Inflammatory macrophage (primary cell): ENCODE data around the gene CHRNA7.

ENCODE experiments used
- DNase-seq, 2 donors: peaks; one replicate each; pipeline ENCODE4 v3.0.0-alpha.2; 2020 to 2022
- total RNA-seq, 18 experiments: gene quantifications; one replicate each; lab custom pipeline; 2026; ENCODE audit warnings: mixed read lengths in 6 of 18, inconsistent platforms in 2 of 18; lab: John Stamatoyannopoulos, UW

CHRNA7 gene
- total RNA-seq: 0.07 to 0.75 (median 0.26) reads per million in 18 experiments

DNA sequence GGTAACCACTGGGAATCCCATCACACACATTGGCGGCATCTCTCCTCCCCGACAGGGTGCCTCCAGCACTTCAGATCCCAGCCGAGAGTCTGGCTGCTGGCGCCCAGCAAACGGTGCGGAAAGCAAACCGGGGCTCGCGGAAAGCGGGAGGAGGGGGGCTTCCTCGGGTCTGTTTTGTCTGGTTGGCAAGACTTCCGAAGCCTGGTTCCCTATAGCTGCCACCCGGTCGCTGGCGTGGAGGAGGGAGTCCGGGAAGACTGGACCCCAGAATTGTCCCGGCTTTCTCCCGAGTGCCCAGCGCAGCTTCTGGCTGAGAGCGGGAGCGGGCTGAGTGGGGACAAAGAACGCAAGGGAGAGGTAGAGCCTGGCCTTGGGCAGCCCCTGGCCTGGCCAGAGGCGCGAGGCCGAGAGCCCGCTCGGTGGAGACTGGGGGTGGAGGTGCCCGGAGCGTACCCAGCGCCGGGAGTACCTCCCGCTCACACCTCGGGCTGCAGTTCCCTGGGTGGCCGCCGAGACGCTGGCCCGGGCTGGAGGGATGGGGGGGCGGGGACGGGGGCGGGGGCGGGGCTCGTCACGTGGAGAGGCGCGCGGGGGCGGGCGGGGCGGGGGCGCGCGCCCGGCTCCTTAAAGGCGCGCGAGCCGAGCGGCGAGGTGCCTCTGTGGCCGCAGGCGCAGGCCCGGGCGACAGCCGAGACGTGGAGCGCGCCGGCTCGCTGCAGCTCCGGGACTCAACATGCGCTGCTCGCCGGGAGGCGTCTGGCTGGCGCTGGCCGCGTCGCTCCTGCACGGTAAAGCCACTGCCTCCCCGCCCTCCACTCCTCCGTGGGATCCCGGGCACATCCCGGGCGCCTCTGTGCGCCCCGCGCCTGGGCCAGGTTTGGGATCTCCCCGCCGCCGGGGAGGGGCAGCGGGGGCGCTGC, at the start of gene CHRNA7:
CHRNA7 (plus strand) TSS at position 654 of the 920 bp plus-strand sequence; CDS start at position 734, 80 bp downstream.
- peak in 1 of 2 donors; percentile 7 for DNase-seq

GRCh38 chr15:31985607-31986006, 44.7 kb upstream of the CHRNA7 start:
- no peak for DNase-seq

DNA sequence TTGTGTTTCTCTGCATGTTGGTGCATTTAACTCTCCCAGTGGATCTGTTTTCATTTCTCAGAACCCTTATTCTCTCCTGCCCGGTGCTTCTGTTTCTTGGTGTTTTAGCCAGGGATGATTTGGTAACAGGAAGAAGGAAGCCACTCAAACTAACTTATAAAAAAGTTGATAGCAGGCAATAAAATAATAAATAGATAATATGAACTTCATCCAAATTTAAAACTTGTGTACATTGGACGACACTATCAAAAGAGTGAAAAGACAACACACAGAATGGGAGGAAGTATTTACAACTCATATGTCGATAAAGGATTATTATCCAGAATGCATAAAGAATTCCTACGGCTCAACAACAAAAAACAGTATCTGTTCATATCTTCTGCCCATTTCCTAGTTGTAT, 37.3 kb upstream of the CHRNA7 start:
- no peak for DNase-seq

DNA sequence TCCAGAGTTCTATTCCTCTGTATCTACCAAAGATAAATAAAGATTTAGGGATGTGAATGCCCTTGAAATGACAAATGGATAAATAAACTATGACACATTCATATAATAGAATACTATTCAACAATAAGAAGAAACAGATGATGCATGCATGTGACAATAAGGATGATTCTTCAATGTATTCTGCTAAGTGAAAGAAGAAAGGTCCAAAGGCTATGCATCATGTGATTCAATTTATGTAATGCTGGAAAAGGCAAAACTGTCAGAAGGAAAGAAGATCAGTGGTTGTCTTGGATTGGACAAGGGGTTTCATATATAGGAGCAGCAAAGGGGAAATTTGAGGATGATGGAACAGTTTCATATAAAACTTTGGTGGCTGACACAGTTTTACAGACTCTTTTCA, 32.6 kb upstream of the CHRNA7 start:
- DNase-seq: no peak

DNA sequence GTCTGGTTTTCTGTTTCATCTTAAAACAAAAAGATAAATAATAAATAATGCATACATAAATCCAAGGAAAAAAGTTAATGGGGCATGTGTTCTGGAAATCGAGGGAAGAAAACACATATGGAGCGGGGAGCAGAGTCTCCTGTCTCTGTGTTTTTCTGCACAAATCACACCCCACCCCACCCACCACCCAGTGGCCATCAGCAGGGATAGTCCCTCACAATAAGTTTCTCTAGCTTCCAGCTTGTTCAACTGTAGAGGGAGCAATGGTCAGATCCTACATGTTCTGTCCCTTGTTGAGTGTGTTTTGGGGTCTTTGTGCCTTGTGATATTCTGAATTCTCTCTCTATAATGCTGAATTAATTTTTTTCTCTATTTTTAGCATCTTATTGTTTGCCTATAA, 26.8 kb upstream of the CHRNA7 start:
- no peak for DNase-seq

GRCh38 chr15:32004249-32004648, 26.1 kb upstream of the CHRNA7 start:
- DNase-seq: no peak

DNA sequence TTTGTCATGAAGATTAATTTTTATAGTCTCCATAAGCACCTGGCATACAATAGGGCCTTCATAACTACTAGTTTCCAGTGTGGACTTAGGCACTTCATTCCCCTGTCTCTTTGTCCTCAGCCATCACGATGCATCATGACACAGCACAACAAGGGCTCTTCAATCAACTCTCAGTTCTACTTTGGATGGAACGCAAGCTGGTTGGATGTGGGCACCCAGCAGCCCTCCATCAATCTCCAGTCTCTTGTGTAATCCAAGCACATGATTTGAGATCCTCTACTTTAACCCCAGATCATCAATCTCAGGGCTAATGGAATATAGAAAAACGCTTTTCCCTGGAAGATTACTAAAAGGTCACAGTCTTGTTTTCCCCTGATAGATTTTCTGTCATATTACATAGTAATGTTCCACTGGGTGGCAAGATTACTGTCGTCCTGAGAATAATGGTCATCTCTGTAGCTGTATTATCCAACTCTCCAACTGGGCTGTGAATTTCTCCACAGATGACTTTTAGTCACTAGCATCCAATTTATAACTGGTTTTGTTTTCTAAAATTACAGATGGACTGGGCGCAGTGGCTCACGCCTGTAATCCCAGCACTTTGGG, 22.9 kb upstream of the CHRNA7 start:
- DNase-seq: no peak

- DNase-seq: no peak
Observed at GRCh38 chr15:32014953-32015352, 15.4 kb upstream of the CHRNA7 start.

GRCh38 chr15:32020156-32020555, 10.2 kb upstream of the CHRNA7 start:
- no peak for DNase-seq

GRCh38 chr15:32028921-32029320, 1.4 kb upstream of the CHRNA7 start:
- DNase-seq: no peak

- no peak for DNase-seq
Observed at GRCh38 chr15:32029409-32029861, 880 bp upstream of the CHRNA7 start.

DNA sequence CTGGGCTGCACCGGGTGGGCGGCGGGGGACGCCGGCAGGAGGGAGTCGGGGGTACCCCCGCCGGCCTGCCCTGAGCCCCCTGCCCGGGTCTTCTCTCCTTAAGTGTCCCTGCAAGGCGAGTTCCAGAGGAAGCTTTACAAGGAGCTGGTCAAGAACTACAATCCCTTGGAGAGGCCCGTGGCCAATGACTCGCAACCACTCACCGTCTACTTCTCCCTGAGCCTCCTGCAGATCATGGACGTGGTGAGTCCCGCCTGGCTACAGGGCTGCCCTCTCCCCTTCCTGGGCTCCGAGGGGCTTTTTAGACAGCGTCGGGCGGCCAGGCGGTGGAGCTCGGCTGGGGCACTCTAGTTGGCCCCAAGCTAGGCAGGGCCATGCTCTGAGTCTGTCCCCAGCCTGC, 480 bp downstream of the CHRNA7 start:
- DNase-seq: no peak

- no peak for DNase-seq
Observed at GRCh38 chr15:32033186-32033890, 3.0 kb downstream of the CHRNA7 start.

- no peak for DNase-seq
Observed at GRCh38 chr15:32034106-32034505, 3.8 kb downstream of the CHRNA7 start.

GRCh38 chr15:32035285-32035684, 5.0 kb downstream of the CHRNA7 start:
- no peak for DNase-seq

- DNase-seq: no peak
Observed at GRCh38 chr15:32036971-32037370, 6.7 kb downstream of the CHRNA7 start.

DNA sequence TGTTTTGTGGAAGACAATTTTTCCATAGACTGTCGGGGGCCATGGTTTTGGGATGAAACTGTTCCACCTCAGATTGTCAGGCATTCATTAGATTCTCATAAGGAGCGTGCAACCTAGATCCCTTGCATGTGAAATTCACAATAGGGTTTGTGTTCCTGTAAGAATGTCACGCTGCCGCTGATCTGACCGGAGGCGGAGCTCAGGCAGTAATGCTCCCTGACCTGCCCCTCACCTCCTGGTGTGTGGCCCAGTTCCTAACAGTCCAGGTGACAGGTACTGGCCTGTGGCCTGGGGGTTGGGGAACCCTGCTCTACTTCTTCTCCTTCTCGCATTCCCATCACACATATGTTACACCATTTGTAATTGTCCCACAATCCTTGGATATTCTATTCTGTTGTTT, 11.0 kb downstream of the CHRNA7 start:
- no peak for DNase-seq

GRCh38 chr15:32042269-32042972, 12.1 kb downstream of the CHRNA7 start:
- no peak for DNase-seq

GRCh38 chr15:32053719-32054118, 23.4 kb downstream of the CHRNA7 start:
- DNase-seq: no peak

GRCh38 chr15:32057876-32058425, 27.6 kb downstream of the CHRNA7 start:
- no peak for DNase-seq

- no peak for DNase-seq
Observed at GRCh38 chr15:32060706-32061105, 30.4 kb downstream of the CHRNA7 start.

GRCh38 chr15:32067115-32067514, 36.8 kb downstream of the CHRNA7 start:
- DNase-seq: no peak
